ENCODE data around the gene FABP2.
"Not testable (repeated sequence)": the region's sequence is repeated elsewhere in the genome, so short reads cannot be mapped to it uniquely, and the experiment has no call there.

FABP2 gene

GRCh38 chr4:119321921-119322687 is at the start of gene FABP2:
FABP2 (minus strand) TSS chr4:119322138; CDS start chr4:119322102, 36 bp downstream.
- no peak for DNase-seq

- DNase-seq = not testable (repeated sequence)
Observed at GRCh38 chr4:119370951-119371683, 49.2 kb upstream of the FABP2 start.

GRCh38 chr4:119370392-119370791 is 48.5 kb upstream of the FABP2 start:
- peak; percentile 50 to 67 for DNase-seq

GRCh38 chr4:119366802-119367201 is 44.9 kb upstream of the FABP2 start:
- not testable (repeated sequence) for DNase-seq

GRCh38 chr4:119364203-119364602 is 42.3 kb upstream of the FABP2 start:
- not testable (repeated sequence) for DNase-seq

GRCh38 chr4:119363372-119363771 is 41.4 kb upstream of the FABP2 start:
- not testable (repeated sequence) for DNase-seq

GRCh38 chr4:119362413-119362812 is 40.5 kb upstream of the FABP2 start:
- not testable (repeated sequence) for DNase-seq

- not testable (repeated sequence) for DNase-seq
Observed at GRCh38 chr4:119359873-119360272, 37.9 kb upstream of the FABP2 start.

GRCh38 chr4:119356796-119357195 is 34.9 kb upstream of the FABP2 start:
- DNase-seq = not testable (repeated sequence)

GRCh38 chr4:119356041-119356440 is 34.1 kb upstream of the FABP2 start:
- DNase-seq = not testable (repeated sequence)

GRCh38 chr4:119353364-119353763 is 31.4 kb upstream of the FABP2 start:
- not testable (repeated sequence) for DNase-seq

GRCh38 chr4:119348169-119348568 is 26.2 kb upstream of the FABP2 start:
- DNase-seq = not testable (repeated sequence)

- not testable (repeated sequence) for DNase-seq
Observed at GRCh38 chr4:119343293-119343692, 21.4 kb upstream of the FABP2 start.

- not testable (repeated sequence) for DNase-seq
Observed at GRCh38 chr4:119339895-119340294, 18.0 kb upstream of the FABP2 start.

GRCh38 chr4:119337010-119337409 is 15.1 kb upstream of the FABP2 start:
- no peak for DNase-seq

GRCh38 chr4:119336332-119336979 is 14.5 kb upstream of the FABP2 start:
- DNase-seq = not testable (repeated sequence)

GRCh38 chr4:119329835-119330620 is 8.1 kb upstream of the FABP2 start:
- DNase-seq = no peak

GRCh38 chr4:119328695-119329094 is 6.8 kb upstream of the FABP2 start:
- no peak for DNase-seq

GRCh38 chr4:119317990-119318389 is 3.9 kb downstream of the FABP2 start:
- DNase-seq = no peak

- no peak for DNase-seq
Observed at GRCh38 chr4:119315036-119315435, 6.9 kb downstream of the FABP2 start.

- DNase-seq = no peak
Observed at GRCh38 chr4:119314356-119314755, 7.6 kb downstream of the FABP2 start.

- no peak for DNase-seq
Observed at GRCh38 chr4:119313237-119313636, 8.7 kb downstream of the FABP2 start.

GRCh38 chr4:119310826-119311225 is 11.1 kb downstream of the FABP2 start:
- no peak for DNase-seq

Data from activated T-cell treated with anti-CD3 and anti-CD28 coated beads, Interleukin-2, amount 50 U/mL, for 48 hours (primary cell).